Epithelial cell of proximal tubule (primary cell): Measurements from ENCODE around the gene KNL1. TPM values are rescaled to one million over a fixed set of nuclear protein-coding genes. Genes with fewer than 3 reads are reported as not detected.

ENCODE experiments used
- DNase-seq: peaks from one replicate; pipeline ENCODE4 v3.0.0-alpha.2; 2011; ENCODE audit warnings: low read depth
- H3K4me3 ChIP-seq: 2 replicates; pipeline ENCODE4 v1.5.1; 2011; ENCODE audit warnings: low read depth, mild to moderate bottlenecking, low read length
- total RNA-seq: library from RNA; depleted of rRNA; stranded (reverse); fragments of >200 nt; gene quantifications from 2 replicates; pipeline ENCODE4 v1.2.3, GENCODE V29; 2015
- TF ChIP-seq, protein P1 (sequence below): conservative IDR thresholded peaks from 2 replicates; pipeline ENCODE4 v1.5.1; 2012; ENCODE audit warnings: low read depth, mild to moderate bottlenecking, low read length

KNL1 gene
- total RNA-seq, 1 donor from 2014 or later: 23.9 TPM

DNA sequence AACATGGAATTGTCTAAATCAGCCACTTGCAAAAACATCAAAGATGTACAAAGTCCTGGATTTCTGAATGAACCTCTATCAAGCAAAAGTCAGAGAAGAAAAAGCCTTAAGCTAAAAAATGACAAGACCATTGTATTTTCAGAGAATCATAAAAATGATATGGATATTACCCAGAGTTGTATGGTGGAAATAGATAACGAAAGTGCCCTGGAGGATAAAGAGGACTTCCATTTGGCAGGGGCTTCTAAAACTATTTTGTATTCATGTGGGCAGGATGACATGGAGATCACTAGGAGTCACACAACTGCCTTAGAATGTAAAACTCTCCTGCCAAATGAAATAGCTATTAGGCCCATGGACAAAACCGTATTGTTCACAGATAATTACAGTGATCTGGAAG is 29.3 kb downstream of the KNL1 start:
- DNase-seq: no peak
- no peak overlapping the region for H3K4me3 ChIP-seq
- TF ChIP-seq, protein P1, sequence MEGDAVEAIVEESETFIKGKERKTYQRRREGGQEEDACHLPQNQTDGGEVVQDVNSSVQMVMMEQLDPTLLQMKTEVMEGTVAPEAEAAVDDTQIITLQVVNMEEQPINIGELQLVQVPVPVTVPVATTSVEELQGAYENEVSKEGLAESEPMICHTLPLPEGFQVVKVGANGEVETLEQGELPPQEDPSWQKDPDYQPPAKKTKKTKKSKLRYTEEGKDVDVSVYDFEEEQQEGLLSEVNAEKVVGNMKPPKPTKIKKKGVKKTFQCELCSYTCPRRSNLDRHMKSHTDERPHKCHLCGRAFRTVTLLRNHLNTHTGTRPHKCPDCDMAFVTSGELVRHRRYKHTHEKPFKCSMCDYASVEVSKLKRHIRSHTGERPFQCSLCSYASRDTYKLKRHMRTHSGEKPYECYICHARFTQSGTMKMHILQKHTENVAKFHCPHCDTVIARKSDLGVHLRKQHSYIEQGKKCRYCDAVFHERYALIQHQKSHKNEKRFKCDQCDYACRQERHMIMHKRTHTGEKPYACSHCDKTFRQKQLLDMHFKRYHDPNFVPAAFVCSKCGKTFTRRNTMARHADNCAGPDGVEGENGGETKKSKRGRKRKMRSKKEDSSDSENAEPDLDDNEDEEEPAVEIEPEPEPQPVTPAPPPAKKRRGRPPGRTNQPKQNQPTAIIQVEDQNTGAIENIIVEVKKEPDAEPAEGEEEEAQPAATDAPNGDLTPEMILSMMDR: no peak

DNA sequence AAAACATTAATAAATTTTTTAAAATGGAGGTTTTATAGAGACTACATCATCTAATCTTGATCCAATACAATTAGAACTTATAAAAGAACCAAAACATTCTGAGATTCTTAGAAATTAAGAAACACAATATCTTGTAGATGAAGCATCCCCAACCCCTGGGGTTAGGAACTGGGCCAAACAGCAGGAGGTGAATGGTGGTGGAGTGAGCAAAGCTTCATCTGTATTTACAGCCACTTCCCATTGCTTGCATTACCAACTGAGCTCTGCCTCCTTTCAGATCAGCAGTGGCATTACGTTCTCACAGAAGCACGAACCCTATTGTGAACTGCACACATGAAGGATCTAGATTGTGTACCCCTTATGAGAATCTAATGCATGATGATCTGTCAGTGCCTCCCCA is 36.3 kb downstream of the KNL1 start:
- no peak overlapping the region for H3K4me3 ChIP-seq
- TF ChIP-seq, protein P1: no peak
- no peak for DNase-seq

DNA sequence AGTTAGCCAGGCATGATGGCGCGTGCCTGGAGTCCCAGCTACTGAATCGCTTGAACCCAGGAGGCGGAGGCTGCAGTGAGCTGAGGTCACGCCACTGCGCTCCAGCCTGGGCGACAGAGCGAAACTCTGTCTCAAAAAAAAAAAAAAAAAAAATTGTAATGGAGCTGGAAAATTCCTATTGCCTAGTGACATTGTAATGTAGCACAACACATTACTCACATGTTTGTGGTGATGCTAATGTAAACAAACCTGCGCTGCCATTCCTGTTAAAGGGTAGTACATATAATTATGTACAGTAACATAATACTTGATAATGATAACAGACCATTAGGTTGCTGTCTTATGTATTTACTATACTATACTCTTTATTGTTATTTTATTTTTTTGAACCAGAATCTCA is 39.1 kb downstream of the KNL1 start:
- TF ChIP-seq, protein P1: no peak
- no peak for DNase-seq
- H3K4me3 ChIP-seq: no peak overlapping the region

DNA sequence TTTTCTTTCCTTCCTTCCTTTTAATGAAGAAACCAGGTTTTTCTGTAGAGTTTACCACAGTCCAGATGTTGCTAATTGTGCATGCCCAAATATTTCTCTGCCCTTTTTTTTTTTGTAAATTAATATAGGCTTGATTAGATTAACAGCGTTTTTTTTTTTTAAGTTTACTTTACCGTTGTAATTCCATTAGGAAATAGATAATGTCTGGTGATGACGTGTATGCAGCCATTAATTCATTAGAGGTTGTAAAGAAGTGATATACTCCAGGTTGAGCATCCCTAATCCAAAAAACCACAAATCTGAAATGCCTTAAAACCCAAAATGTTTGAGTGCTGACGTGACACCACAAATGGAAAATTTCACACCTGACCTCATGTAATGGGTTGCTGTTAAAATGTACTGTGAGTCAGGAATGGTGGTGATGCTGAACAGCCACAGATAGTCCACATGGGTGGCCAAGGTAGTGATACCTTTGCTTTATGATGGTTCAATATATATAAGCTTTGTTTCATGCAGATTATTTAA is 43.2 kb downstream of the KNL1 start:
- no peak for DNase-seq
- no peak overlapping the region for H3K4me3 ChIP-seq
- TF ChIP-seq, protein P1: no peak

DNA sequence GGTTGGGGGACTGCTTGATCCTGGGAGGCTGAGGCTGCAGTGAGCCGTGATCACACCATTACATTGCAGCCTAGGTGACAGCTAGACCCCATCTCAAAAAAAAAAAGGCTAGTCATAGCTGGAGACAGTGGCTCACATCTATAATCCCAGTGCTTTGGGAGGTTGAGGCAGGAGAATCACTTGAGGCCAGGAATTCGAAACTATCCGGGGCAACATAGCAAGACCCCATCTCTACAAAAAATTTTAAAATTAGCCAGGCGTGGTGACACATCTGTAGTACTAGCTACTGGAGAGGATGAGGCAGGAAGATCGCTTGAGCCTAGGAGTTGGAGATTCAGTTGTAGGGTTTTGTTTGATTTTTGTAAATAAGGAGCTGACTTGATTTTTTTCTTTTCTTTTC is 45.6 kb downstream of the KNL1 start:
- no peak for DNase-seq
- TF ChIP-seq, protein P1: no peak
- H3K4me3 ChIP-seq: no peak overlapping the region

DNA sequence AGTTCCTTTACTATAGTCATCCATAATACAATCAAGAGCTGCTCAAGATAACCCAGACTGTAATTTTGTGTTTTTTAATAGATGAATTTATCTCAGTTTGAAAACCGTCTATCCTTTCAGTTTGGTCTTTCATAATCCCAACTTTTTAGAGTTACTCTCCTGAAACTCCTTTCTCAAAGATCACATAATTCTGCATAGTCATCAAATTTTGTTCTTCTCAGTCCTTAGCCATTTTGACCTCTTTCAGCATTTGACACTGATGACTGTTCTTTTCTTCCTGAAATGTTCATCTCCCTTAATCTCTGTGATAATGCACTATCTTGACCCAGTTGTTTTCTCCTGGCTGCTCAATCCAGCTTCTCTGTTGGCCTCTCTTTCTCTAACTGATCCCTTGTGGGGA is 53.5 kb downstream of the KNL1 start:
- no peak for DNase-seq
- TF ChIP-seq, protein P1: no peak
- no peak overlapping the region for H3K4me3 ChIP-seq

DNA sequence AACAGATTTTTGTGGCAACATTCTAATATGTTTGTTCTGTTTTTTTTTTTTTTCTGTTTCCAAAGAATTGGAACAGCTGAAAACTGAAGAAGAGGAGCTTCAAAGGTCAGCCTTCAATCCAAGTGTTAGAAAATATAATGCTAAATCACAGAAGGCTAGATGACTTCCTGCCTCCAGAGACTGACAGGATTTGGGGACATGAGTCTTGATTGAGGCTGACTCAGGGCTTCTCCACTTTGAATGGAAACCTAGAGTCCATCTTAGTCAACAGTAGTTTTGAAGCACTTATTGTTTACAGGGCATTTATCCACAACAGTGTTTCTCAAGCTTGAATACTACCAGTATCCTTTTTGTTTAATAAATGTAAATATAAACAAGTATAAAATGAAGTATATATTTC is 56.4 kb downstream of the KNL1 start:
- DNase-seq: no peak
- H3K4me3 ChIP-seq: no peak overlapping the region
- TF ChIP-seq, protein P1: no peak
